ENCODE data around the gene UCHL5. TPM values are rescaled to one million over a fixed set of nuclear protein-coding genes. Genes with fewer than 3 reads are reported as not detected.
"Not testable (repeated sequence)": the region's sequence is repeated elsewhere in the genome, so short reads cannot be mapped to it uniquely, and the experiment has no call there.

Gene UCHL5
- total and polyA plus RNA-seq, 7 donors = 19.9 to 47.6 (median 24.6) TPM

- Histone ChIP-seq H3K27me3 (no peaks in the 10 kb centered on the region), H3K9me3 (no peaks in the 10 kb centered on the region), H3K27ac (no peak overlapping the region), H3K4me1 (no peaks in the 10 kb centered on the region), H3K4me3 (no peak overlapping the region), H3K36me3 (no peaks in the 10 kb centered on the region)
- no peak for TF ChIP-seq EP300 (IDR thresholded peaks at IDR 0.05)
- WGBS, 2 donors = 71 to 88% methylated on average over 8 of the region's 8 CpGs
- no peak for DNase-seq
- intact Hi-C loops (cut with DNase I) = no loop called here
These were observed 72.9 kb downstream of the UCHL5 start for GRCh38 chr1:192986110-192986747.

DNA sequence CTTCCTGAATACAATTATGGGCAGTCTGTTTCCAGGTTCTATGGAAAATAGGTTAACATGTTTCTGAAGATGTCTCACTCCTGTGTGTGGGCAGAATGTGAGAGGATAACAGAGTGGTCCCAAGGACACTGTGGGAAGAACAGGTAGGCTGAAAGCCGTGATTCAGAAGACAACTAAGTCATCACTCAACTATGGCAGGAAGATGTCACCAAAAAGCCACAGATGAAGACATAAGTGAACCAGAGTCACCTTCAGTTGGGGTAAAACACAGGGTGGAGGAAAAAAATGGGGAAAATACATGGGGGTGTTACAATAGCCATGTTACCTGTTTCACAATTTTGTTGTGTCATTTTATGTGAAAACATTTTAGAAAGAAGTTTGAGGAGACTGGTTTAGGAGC lies 75.1 kb downstream of the UCHL5 start:
- Histone ChIP-seq H3K9me3 (no peaks in the 10 kb centered on the region), H3K4me3 (no peak overlapping the region), H3K4me1 (no peaks in the 10 kb centered on the region), H3K27me3 (no peaks in the 10 kb centered on the region), H3K36me3 (no peaks in the 10 kb centered on the region), H3K27ac (no peak overlapping the region)
- WGBS, 2 donors = 84 to 87% methylated on average over 1 of the region's 1 CpG
- no peak for DNase-seq
- intact Hi-C loops (cut with DNase I) = no loop called here
- no peak for TF ChIP-seq EP300 (IDR thresholded peaks at IDR 0.05)
- TF ChIP-seq POLR2AphosphoS5 (IDR thresholded peaks at IDR 0.05) = no peak
- TF ChIP-seq POLR2A (IDR thresholded peaks at IDR 0.05) = no peak
- TF ChIP-seq CTCF (IDR thresholded peaks at IDR 0.05) = no peak

DNA sequence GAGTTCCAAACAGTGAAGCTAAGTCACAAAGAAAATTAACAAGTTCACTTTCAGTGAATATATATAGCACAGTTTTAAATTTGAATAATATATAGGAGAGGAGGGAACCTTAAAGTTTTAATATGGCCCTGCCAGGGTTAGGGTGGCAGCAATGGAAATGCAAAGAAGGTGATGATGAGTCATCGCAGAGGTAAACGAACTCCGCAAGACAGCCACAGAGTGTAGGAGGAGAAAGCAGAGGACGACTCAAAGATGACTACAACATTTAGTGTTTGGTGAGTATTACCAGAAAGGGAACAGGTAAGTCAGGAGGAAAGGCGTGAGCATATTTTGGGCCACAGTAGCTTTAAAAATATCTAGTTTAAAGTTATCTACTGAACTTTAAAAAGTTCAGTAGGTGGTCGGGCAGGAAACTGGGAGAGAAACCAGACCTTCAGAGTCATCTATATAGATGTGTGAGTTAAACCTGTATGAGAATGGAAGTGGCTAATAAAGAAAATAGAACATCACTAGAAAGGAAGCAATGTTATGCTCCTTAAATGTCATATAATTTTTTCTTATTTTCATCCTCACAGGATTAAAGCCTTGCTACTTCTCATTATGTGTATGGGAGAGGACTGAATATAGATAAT lies 75.7 kb downstream of the UCHL5 start:
- Histone ChIP-seq H3K9me3 (no peaks in the 10 kb centered on the region), H3K36me3 (no peaks in the 10 kb centered on the region), H3K4me3 (no peak overlapping the region), H3K27ac (no peak overlapping the region), H3K27me3 (no peaks in the 10 kb centered on the region), H3K4me1 (no peaks in the 10 kb centered on the region)
- 71% methylated on average over 6 of the region's 6 CpGs for WGBS, 2 donors
- intact Hi-C loops (cut with DNase I) = no loop called here
- DNase-seq = no peak
- TF ChIP-seq CTCF (IDR thresholded peaks at IDR 0.05) (no peak), EP300 (IDR thresholded peaks at IDR 0.05) (no peak), POLR2A (IDR thresholded peaks at IDR 0.05) (no peak), POLR2AphosphoS5 (IDR thresholded peaks at IDR 0.05) (no peak)

- TF ChIP-seq POLR2AphosphoS5 (IDR thresholded peaks at IDR 0.05) (no peak), CTCF (IDR thresholded peaks at IDR 0.05) (no peak), EP300 (IDR thresholded peaks at IDR 0.05) (no peak), POLR2A (IDR thresholded peaks at IDR 0.05) (no peak)
- no peak overlapping the region for H3K27ac ChIP-seq
- DNase-seq = no peak
- no peaks in the 10 kb centered on the region for H3K27me3 ChIP-seq
- intact Hi-C loops (cut with DNase I) = no loop called here
- no peak overlapping the region for H3K4me3 ChIP-seq
- no peaks in the 10 kb centered on the region for H3K9me3 ChIP-seq
- WGBS, 2 donors = 84 to 97% methylated on average over 1 of the region's 1 CpG
- no peaks in the 10 kb centered on the region for H3K36me3 ChIP-seq
- no peaks in the 10 kb centered on the region for H3K4me1 ChIP-seq
These were observed 78.3 kb downstream of the UCHL5 start for GRCh38 chr1:192980856-192981255.

DNA sequence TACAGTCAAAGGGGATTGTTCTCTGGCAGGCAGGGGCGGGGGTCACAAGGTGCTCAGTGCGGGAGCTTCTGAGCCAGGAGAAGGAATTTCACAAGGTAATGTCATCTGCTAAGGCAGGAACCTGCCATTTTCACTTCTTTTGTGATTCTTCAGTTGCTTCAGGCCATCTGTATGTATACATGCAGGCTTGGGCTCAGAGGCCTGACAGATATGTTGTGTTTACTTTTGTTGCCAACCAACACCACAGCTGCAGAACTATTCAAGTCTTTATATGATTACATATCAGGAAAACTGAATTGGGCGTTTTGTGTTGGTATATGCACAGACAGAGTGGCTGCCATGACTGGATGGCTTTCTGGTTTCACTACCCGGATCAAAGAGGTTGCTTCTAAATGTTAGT lies 78.8 kb downstream of the UCHL5 start:
- H3K9me3 ChIP-seq; intact Hi-C loops (cut with DNase I); DNase-seq; H3K4me1 ChIP-seq; H3K27ac ChIP-seq; H3K27me3 ChIP-seq; H3K36me3 ChIP-seq; H3K4me3 ChIP-seq: not testable (repeated sequence)
- WGBS, 2 donors = 82 to 93% methylated on average over 4 of the region's 4 CpGs

- intact Hi-C loops (cut with DNase I) = no loop called here
- Histone ChIP-seq H3K36me3 (no peaks in the 10 kb centered on the region), H3K9me3 (no peaks in the 10 kb centered on the region), H3K27ac (no peak overlapping the region), H3K4me3 (no peak overlapping the region), H3K27me3 (no peaks in the 10 kb centered on the region), H3K4me1 (peaks cover 0 to 2% (median 1%) of the 10 kb centered on the region in 4 donors)
- TF ChIP-seq CTCF (IDR thresholded peaks at IDR 0.05) (no peak), POLR2A (IDR thresholded peaks at IDR 0.05) (no peak), POLR2AphosphoS5 (IDR thresholded peaks at IDR 0.05) (no peak), EP300 (IDR thresholded peaks at IDR 0.05) (no peak)
- WGBS, 2 donors = 95 to 98% methylated on average over 13 of the region's 13 CpGs
- DNase-seq = no peak
These were observed 79.6 kb downstream of the UCHL5 start for GRCh38 chr1:192979542-192979941.
